PC-3 (cell line): ENCODE measurements around the gene ITGAE. TPM values are rescaled to one million over a fixed set of nuclear protein-coding genes. Genes with fewer than 3 reads are reported as not detected.

Experiments
- ATAC-seq: fragments of 200-7000 bp; cut with Tn5 transposase; 2 replicates; pipeline ENCODE4 v1.9.1; 2020; ENCODE audit warnings: mild to moderate bottlenecking, moderate library complexity
- BruUV-seq: library from RNA; stranded (reverse); fragments of 400-500 nt; replicated peaks from 2 replicates; lab custom pipeline; 2021; lab: Mats Ljungman, UMichigan
- CTCF ChIA-PET: fragments of 300-600 bp; sonication (Branson Sonifier 250); formaldehyde crosslinking; loops from one replicate; lab custom pipeline; 2022; ENCODE audit warnings: antibody characterized with exemption; lab: Charles Lee
- POLR2A ChIA-PET: fragments of 300-600 bp; sonication (Branson Sonifier 250); formaldehyde crosslinking; loops from one replicate; lab custom pipeline; 2022; ENCODE audit warnings: antibody characterized with exemption; ENCODE audit not compliant: unreplicated experiment; lab: Charles Lee
- DNase-seq: peaks from one replicate; pipeline ENCODE4 v3.0.0-alpha.2; 2015
- H2AFZ ChIP-seq: fragments of 300-600 bp; sonication (generic); 2 replicates; pipeline ENCODE4 v1.6.0; 2016; ENCODE audit warnings: antibody characterized with exemption, low read length
- H3F3A ChIP-seq: fragments of 300-600 bp; sonication (generic); one replicate; pipeline ENCODE4 v1.6.0; 2017; ENCODE audit warnings: antibody characterized with exemption, low read length, control low read depth, mild to moderate bottlenecking; ENCODE audit not compliant: unreplicated experiment
- H3K27ac ChIP-seq: fragments of 300-600 bp; sonication (generic); 2 replicates; pipeline ENCODE4 v1.5.1; 2016; ENCODE audit warnings: mild to moderate bottlenecking, low read length
- H3K27me3 ChIP-seq: fragments of 300-600 bp; sonication (generic); 2 replicates; pipeline ENCODE4 v1.6.1; 2016; ENCODE audit warnings: low read length, mixed read lengths
- H3K36me3 ChIP-seq: fragments of 300-600 bp; sonication (generic); 2 replicates; pipeline ENCODE4 v1.6.1; 2016; ENCODE audit warnings: low read depth, mixed run types, low read length, mixed read lengths
- H3K4me1 ChIP-seq: fragments of 300-600 bp; sonication (generic); 2 replicates; pipeline ENCODE4 v1.5.1; 2016; ENCODE audit warnings: low read length; ENCODE audit not compliant: insufficient read depth
- H3K4me2 ChIP-seq: fragments of 300-600 bp; sonication (generic); 2 replicates; pipeline ENCODE4 v1.6.0; 2016; ENCODE audit warnings: low read length
- H3K4me3 ChIP-seq: fragments of 300-600 bp; sonication (generic); 2 replicates; pipeline ENCODE4 v1.5.1; 2016; ENCODE audit warnings: mild to moderate bottlenecking, low read length, mixed read lengths
- H3K79me2 ChIP-seq: fragments of 300-600 bp; sonication (generic); 2 replicates; pipeline ENCODE4 v1.6.1; 2017; ENCODE audit warnings: low read length, mixed read lengths
- H3K9ac ChIP-seq: fragments of 300-600 bp; sonication (generic); 2 replicates; pipeline ENCODE4 v1.6.0; 2016; ENCODE audit warnings: mild to moderate bottlenecking, low read length
- H3K9me2 ChIP-seq: fragments of 300-600 bp; sonication (generic); replicated peaks from 2 replicates; pipeline ENCODE4 v1.6.1; 2016; ENCODE audit warnings: mixed run types, low read length, mixed read lengths
- H3K9me3 ChIP-seq: fragments of 300-600 bp; sonication (generic); 2 replicates; pipeline ENCODE4 v1.6.1; 2016; ENCODE audit warnings: low read length, mixed read lengths
- H4K20me1 ChIP-seq: fragments of 300-600 bp; sonication (generic); 2 replicates; pipeline ENCODE4 v1.6.1; 2016; ENCODE audit warnings: low read length, mixed read lengths
- CTCF ChIP-seq: fragments of 300-600 bp; sonication (generic); conservative IDR thresholded peaks from 2 replicates; pipeline ENCODE4 v1.5.1; 2017; ENCODE audit warnings: antibody characterized with exemption, low read depth, mild to moderate bottlenecking, low read length
- EZH2 ChIP-seq: fragments of 300-600 bp; sonication (generic); IDR thresholded peaks from one replicate; pipeline ENCODE4 v1.6.1; 2017; ENCODE audit warnings: antibody characterized with exemption, mild to moderate bottlenecking, low read length; ENCODE audit not compliant: unreplicated experiment
- EZH2phosphoT487 ChIP-seq: fragments of 300-600 bp; sonication (generic); IDR thresholded peaks from 2 replicates; pipeline ENCODE4 v1.6.1; 2018; ENCODE audit warnings: mild to moderate bottlenecking, antibody characterized with exemption, low read length, borderline replicate concordance
- intact Hi-C: fragments of 100-400 bp; cut with micrococcal nuclease; formaldehyde crosslinking; loops from 2 replicates; pipeline ENCODE4 v1.9.0; 2023
- total RNA-seq: library from RNA; depleted of rRNA; stranded (reverse); fragments of >200 nt; gene quantifications from 2 replicates; pipeline ENCODE4 v1.2.3, GENCODE V29; 2014

ITGAE gene
- total RNA-seq, 1 experiment from 2014 or later, result 42.0 TPM

GRCh38 chr17:3809135-3809534 is 8.1 kb upstream of the ITGAE start:
- Histone ChIP-seq H3K36me3 (no peaks in the 10 kb centered on the region; the same call in 1 of the 2 replicates), H3K4me2 (no peak overlapping the region), H3K9me3 (no peaks in the 10 kb centered on the region), H3K4me1 (0 out of 2 replicates have a peak, but pooled peaks cover 7% of the 10 kb centered on the region), H3K4me3 (no peak overlapping the region), H3K9me2 (no peaks in the 10 kb centered on the region), H3K79me2 (no peaks in the 10 kb centered on the region), H4K20me1 (no peaks in the 10 kb centered on the region), H3K9ac (no peak overlapping the region), H3K27me3 (no peaks in the 10 kb centered on the region), H3F3A (no peaks in the 10 kb centered on the region), H2AFZ (no peak overlapping the region), H3K27ac (no peak overlapping the region; the same call in 1 of the 2 replicates)
- ChIA-PET CTCF (no interaction called here), POLR2A (no interaction called here)
- no peak for TF ChIP-seq EZH2
- TF ChIP-seq CTCF, result no peak
- TF ChIP-seq EZH2phosphoT487, result no peak
- ATAC-seq, result no peak
- no TSS peak for BruUV-seq
- DNase-seq, result peak; percentile 19
- intact Hi-C loops, result no loop called here

GRCh38 chr17:3808701-3809100 is 7.7 kb upstream of the ITGAE start:
- TF ChIP-seq EZH2 (no peak), EZH2phosphoT487 (no peak), CTCF (no peak)
- intact Hi-C loops, result no loop called here
- Histone ChIP-seq H3K36me3 (no peaks in the 10 kb centered on the region; the same call in 1 of the 2 replicates), H4K20me1 (no peaks in the 10 kb centered on the region), H3K4me2 (no peak overlapping the region), H3K9me2 (no peaks in the 10 kb centered on the region), H3F3A (no peaks in the 10 kb centered on the region), H3K9ac (no peak overlapping the region), H3K4me3 (no peak overlapping the region), H3K27me3 (no peaks in the 10 kb centered on the region), H2AFZ (no peak overlapping the region), H3K79me2 (no peaks in the 10 kb centered on the region), H3K27ac (no peak overlapping the region; the same call in 1 of the 2 replicates), H3K4me1 (0 out of 2 replicates have a peak, but pooled peaks cover 7% of the 10 kb centered on the region), H3K9me3 (no peaks in the 10 kb centered on the region)
- ATAC-seq (no peak), DNase-seq (no peak)
- CTCF ChIA-PET, result no interaction called here
- POLR2A ChIA-PET, result interaction anchor here (0.5 kb wide), 1 partner anchor 28 kb away, joined by 4 read pairs; no protein-coding TSS in a partner anchor
- no TSS peak for BruUV-seq

GRCh38 chr17:3805581-3805980 is 4.6 kb upstream of the ITGAE start:
- Histone ChIP-seq H3K36me3 (no peaks in the 10 kb centered on the region), H3K4me2 (no peak overlapping the region), H3K27ac (no peak overlapping the region), H4K20me1 (no peaks in the 10 kb centered on the region), H2AFZ (no peak overlapping the region), H3K4me3 (no peak overlapping the region), H3K9me3 (no peaks in the 10 kb centered on the region), H3K27me3 (no peaks in the 10 kb centered on the region), H3K79me2 (no peaks in the 10 kb centered on the region), H3K4me1 (peaks cover 31% of the 10 kb centered on the region), H3K9me2 (no peaks in the 10 kb centered on the region), H3F3A (peaks cover 3% of the 10 kb centered on the region), H3K9ac (no peak overlapping the region)
- intact Hi-C loops, result no loop called here
- ChIA-PET POLR2A (no interaction called here), CTCF (interaction anchor here (0.6 to 0.7 kb wide), 2 partner anchors 70 to 703 kb away, joined by 3 read pairs; no protein-coding TSS in a partner anchor)
- no TSS peak for BruUV-seq
- TF ChIP-seq EZH2phosphoT487 (no peak), EZH2 (no peak), CTCF (no peak)
- DNase-seq (no peak), ATAC-seq (no peak)
